ENCODE measurements around the gene PCDHA7. TPM values are rescaled to one million over a fixed set of nuclear protein-coding genes. Genes with fewer than 3 reads are reported as not detected.
"Not testable (repeated sequence)": the region's sequence is repeated elsewhere in the genome, so short reads cannot be mapped to it uniquely, and the experiment has no call there.

Gene PCDHA7, protein sequence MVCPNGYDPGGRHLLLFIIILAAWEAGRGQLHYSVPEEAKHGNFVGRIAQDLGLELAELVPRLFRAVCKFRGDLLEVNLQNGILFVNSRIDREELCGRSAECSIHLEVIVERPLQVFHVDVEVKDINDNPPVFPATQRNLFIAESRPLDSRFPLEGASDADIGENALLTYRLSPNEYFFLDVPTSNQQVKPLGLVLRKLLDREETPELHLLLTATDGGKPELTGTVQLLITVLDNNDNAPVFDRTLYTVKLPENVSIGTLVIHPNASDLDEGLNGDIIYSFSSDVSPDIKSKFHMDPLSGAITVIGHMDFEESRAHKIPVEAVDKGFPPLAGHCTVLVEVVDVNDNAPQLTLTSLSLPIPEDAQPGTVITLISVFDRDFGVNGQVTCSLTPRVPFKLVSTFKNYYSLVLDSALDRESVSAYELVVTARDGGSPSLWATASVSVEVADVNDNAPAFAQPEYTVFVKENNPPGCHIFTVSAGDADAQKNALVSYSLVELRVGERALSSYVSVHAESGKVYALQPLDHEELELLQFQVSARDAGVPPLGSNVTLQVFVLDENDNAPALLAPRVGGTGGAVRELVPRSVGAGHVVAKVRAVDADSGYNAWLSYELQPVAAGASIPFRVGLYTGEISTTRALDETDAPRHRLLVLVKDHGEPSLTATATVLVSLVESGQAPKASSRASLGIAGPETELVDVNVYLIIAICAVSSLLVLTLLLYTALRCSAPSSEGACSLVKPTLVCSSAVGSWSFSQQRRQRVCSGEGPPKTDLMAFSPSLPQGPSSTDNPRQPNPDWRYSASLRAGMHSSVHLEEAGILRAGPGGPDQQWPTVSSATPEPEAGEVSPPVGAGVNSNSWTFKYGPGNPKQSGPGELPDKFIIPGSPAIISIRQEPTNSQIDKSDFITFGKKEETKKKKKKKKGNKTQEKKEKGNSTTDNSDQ
- polyA plus RNA-seq (ENCODE audit: insufficient read length), result 0.35 TPM
- long read RNA-seq, donor 1, result 0 reads
- long read RNA-seq, donor 2, partial matches to known transcripts, result 0 of 1 reads
- long read RNA-seq, donor 2, other reads (novel, unspliced or antisense), result 0 of 1 reads
- long read RNA-seq, donor 3, result 0 reads
- long read RNA-seq, donor 4, result 0 reads
- long read RNA-seq, donor 5, result 0 reads
- long read RNA-seq, donor 6, result 0 reads
- long read RNA-seq, donor 7, result 0 reads
- long read RNA-seq, donor 8, result 0 reads

DNA sequence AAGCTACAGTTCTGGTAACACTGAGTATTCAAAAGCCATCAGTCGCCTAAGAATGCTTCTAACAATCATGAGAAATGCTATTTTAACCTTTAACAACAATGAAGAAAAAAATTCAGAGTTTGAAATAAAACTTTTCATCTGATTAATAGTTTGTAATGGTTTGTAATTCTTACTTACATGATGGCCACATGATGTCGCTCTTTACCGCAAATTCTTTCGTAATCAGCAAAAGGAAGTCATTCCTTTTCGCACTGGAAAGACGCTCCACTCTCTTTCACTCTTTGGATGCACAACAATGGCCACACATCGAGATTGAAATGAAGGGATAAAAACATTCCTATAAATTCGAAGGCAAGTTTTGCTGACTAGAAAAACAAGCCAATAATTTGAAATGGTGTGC lies at the start of gene PCDHA7:
Gene PCDHA7, plus strand, starts transcription at position 277 of the 400 bp plus-strand sequence. Its CDS starts 115 bp downstream, at position 392.
- no peak for DNase-seq

DNA sequence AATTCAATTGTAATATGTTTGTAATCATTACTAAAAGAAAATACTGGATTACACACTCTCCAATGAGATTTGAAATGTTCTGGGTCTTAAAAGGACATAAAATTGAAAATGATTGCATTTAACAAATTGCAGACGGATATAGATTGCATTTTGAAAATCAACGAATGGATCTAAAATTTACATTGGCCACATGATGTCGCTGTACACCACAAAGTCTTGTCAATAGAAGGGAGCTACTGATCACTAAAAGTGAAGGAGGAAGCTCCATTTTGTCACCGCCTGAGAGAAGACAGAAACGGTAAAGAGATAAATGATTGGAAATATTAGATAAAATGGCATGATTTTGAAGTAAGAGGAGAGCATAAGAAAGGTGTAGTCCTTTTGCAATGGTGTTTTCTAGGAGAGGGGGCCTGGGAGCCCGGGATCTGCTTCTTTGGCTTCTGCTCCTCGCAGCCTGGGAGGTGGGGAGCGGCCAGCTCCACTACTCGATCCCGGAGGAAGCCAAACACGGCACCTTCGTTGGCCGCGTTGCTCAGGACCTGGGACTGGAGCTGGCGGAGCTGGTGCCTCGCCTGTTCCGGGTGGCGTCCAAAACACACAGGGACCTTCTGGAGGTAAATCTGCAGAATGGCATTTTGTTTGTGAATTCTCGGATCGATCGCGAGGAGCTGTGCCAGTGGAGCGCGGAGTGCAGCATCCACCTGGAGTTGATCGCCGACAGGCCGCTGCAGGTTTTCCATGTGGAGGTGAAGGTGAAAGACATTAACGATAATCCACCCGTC lies 48.0 kb upstream of the PCDHA7 start, which contains the start of gene PCDHA1:
Gene PCDHA1, plus strand, starts transcription at position 236 of the 782 bp plus-strand sequence.
- no peak for DNase-seq

DNA sequence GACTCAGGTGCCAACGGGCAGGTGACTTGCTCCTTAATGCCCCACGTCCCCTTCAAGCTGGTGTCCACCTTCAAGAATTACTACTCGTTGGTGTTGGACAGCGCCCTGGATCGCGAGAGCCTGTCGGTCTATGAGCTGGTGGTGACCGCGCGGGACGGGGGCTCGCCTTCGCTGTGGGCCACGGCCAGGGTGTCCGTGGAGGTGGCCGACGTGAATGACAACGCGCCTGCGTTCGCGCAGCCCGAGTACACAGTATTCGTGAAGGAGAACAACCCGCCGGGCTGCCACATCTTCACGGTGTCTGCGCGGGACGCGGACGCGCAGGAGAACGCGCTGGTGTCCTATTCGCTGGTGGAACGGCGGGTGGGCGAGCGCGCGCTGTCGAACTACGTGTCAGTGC lies 46.6 kb upstream of the PCDHA7 start:
- not testable (repeated sequence) for DNase-seq

- DNase-seq, result not testable (repeated sequence)
These were observed 46.1 kb upstream of the PCDHA7 start for GRCh38 chr5:140787849-140788504.

GRCh38 chr5:140791089-140791488 lies 43.0 kb upstream of the PCDHA7 start:
- no peak for DNase-seq

DNA sequence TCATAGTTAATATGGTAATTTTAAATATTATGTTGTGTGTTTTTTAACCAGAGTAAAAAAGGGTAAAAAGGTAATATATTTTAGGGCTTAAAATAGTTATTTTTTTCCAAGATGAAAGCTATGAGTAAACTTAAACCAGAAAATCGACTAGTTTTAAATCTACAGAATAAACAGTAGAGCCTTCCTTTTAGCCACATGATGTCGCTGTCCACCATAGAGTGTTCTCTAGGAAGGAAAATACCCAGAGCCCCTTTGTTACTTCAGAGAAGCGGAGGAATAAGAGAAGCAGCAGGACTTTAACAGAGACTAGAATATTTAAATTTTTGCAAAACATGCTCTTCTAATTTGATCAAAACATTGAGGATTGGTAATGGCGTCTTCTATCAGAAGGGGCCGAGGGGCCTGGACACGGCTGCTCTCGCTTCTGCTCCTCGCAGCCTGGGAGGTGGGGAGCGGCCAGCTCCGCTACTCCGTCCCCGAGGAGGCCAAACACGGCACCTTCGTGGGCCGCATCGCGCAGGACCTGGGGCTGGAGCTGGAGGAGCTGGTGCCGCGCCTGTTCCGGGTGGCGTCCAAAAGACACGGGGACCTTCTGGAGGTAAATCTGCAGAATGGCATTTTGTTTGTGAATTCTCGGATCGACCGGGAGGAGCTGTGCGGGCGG lies 39.3 kb upstream of the PCDHA7 start, which contains the start of gene PCDHA2:
Gene PCDHA2, plus strand, starts transcription at position 258 of the 664 bp plus-strand sequence.
- no peak for DNase-seq

GRCh38 chr5:140795259-140795641 lies 38.8 kb upstream of the PCDHA7 start:
- no peak for DNase-seq

DNA sequence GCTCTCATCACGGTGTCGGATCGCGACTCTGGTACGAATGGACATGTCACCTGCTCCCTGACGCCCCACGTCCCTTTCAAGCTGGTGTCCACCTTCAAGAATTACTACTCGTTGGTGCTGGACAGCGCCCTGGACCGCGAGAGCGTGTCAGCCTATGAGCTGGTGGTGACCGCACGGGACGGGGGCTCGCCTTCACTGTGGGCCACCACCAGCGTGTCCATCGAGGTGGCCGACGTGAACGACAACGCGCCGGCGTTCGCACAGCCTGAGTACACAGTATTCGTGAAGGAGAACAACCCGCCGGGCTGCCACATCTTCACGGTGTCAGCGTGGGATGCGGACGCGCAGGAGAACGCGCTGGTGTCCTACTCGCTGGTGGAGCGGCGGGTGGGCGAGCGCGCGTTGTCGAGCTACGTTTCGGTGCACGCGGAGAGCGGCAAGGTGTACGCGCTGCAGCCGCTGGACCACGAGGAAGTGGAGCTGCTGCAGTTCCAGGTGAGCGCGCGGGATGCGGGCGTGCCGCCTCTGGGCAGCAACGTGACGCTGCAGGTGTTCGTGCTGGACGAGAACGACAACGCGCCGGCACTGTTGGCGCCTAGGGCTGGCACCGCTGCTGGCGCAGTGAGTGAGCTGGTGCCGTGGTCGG lies 37.9 kb upstream of the PCDHA7 start:
- DNase-seq, result not testable (repeated sequence)

DNA sequence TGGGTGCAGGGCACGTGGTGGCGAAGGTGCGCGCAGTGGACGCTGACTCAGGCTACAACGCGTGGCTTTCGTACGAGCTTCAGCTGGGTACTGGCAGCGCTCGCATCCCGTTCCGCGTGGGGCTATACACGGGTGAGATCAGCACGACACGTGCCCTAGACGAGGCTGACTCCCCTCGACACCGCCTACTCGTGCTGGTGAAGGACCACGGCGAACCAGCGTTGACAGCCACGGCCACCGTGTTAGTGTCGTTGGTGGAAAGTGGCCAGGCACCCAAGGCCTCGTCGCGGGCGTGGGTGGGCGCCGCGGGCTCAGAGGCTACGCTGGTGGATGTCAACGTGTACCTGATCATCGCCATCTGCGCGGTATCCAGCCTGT lies 37.4 kb upstream of the PCDHA7 start:
- DNase-seq, result no peak

DNA sequence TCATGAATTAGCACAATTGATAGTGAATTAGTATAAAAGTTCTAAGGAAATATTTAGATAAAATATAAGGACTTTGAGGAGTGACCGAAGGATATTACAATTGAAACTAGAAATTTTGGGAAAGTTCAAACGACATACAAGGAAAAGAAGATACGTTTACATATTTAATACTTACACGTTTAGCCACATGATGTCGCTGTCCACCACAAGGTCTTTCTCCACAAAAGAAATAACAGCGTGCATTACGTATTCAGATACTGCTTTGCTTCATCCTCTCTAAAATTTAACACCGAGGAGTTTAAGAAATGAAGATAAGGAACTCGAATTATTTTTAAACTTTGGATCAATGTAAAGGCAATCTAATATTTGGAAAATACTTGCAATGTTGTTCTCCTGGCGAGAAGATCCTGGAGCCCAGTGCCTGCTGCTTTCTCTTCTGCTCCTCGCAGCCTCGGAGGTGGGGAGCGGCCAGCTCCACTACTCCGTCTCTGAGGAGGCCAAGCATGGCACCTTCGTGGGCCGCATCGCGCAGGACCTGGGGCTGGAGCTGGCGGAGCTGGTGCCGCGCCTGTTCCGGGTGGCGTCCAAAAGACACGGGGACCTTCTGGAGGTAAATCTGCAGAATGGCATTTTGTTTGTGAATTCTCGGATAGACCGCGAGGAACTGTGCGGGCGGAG lies 33.1 kb upstream of the PCDHA7 start, which contains the start of gene PCDHA3:
Gene PCDHA3, plus strand, starts transcription at position 242 of the 678 bp plus-strand sequence.
- no peak for DNase-seq

DNA sequence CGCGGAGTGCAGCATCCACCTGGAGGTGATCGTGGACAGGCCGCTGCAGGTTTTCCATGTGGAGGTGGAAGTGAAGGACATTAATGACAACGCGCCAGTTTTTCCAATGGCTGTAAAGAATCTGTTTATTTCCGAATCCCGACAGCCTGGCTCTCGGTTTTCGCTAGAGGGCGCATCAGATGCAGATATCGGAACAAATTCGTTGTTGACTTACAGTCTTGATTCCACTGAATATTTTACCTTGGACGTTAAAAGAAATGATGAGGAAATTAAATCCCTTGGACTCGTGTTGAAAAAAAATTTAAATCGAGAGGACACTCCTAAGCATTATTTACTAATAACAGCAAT lies 32.6 kb upstream of the PCDHA7 start:
- DNase-seq, result no peak

- not testable (repeated sequence) for DNase-seq
These were observed 31.7 kb upstream of the PCDHA7 start for GRCh38 chr5:140802381-140802780.

- no peak for DNase-seq
These were observed 31.2 kb upstream of the PCDHA7 start for GRCh38 chr5:140802781-140803271.

DNA sequence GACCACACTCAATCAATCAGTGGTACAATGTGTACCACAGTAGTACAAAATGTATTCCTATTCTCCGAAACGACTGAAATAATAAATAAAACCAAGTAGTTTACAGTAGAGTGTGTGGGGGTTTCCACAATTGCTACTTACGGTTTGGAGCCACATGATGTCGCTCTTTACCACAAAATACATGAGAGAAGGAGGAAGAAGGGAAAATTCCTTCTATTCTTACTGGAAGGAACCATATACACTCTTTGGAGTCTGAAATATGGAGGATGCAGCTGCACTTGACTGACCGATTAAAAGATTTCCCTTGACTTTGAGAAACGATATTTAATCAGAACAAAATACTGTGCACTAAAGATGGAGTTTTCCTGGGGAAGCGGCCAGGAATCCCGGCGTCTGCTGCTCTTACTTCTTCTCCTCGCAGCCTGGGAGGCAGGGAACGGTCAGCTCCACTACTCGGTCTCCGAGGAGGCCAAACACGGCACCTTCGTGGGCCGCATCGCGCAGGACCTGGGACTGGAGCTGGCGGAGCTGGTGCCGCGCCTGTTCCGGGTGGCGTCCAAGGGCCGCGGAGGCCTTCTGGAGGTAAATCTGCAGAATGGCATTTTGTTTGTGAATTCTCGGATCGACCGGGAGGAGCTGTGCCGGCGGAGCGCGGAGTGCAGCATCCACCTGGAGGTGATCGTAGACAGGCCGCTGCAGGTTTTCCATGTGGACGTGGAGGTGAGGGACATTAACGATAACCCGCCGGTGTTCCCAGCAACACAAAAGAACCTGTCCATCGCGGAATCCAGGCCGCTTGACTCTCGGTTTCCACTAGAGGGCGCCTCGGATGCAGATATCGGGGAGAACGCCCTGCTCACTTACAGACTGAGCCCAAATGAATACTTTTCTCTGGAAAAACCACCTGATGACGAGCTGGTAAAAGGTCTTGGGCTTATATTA lies 27.0 kb upstream of the PCDHA7 start, which contains the start of gene PCDHA4:
Gene PCDHA4, plus strand, starts transcription at position 235 of the 942 bp plus-strand sequence.
- no peak for DNase-seq

DNA sequence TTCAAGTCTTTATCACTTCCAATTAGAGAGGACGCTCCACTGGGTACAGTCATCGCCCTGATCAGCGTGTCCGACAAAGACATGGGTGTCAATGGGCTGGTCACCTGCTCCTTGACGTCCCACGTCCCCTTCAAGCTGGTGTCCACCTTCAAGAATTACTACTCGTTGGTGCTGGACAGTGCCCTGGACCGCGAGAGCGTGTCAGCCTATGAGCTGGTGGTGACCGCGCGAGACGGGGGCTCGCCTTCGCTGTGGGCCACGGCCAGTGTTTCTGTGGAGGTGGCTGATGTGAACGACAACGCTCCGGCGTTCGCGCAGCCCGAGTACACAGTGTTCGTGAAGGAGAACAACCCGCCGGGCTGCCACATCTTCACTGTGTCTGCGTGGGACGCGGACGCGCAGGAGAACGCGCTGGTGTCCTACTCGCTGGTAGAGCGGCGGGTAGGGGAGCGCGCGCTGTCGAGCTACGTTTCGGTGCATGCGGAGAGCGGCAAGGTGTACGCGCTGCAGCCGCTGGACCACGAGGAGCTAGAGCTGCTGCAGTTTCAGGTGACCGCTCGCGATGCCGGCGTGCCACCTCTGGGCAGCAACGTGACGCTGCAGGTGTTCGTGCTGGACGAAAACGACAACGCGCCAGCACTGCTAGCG lies 25.7 kb upstream of the PCDHA7 start:
- DNase-seq, result not testable (repeated sequence)

GRCh38 chr5:140808889-140809291 lies 25.2 kb upstream of the PCDHA7 start:
- no peak for DNase-seq

Data from left kidney (tissue), 8 donors.